ENCODE results near the gene STEAP4. TPM values are rescaled to one million over a fixed set of nuclear protein-coding genes. Genes with fewer than 3 reads are reported as not detected.

The STEAP4 gene
- total and polyA plus RNA-seq, 2 of the 13 experiments (the other 11 are each of a cell fraction or from before 2014, with no cell fraction given): not detected

DNA sequence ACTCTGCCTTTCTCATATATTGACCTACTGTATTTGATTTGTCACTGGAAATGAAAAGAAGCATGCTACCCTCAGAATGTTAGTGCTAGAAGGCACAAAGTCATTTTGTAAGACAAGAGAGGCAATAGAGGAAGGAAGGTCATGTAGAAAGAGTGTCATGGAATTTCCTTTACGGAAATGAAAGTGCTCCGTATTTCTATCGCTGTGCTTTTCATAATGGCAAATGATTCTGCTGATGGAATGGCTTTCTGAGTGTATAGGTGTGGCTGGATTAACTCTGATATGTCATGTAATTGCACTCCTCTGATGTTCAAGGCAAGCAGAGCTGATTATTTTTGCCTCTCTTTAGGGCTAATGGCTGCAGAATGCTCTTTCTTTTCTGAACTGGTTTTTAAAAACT is 15.5 kb upstream of the STEAP4 start (continued):
- TF ChIP-seq, protein P1, sequence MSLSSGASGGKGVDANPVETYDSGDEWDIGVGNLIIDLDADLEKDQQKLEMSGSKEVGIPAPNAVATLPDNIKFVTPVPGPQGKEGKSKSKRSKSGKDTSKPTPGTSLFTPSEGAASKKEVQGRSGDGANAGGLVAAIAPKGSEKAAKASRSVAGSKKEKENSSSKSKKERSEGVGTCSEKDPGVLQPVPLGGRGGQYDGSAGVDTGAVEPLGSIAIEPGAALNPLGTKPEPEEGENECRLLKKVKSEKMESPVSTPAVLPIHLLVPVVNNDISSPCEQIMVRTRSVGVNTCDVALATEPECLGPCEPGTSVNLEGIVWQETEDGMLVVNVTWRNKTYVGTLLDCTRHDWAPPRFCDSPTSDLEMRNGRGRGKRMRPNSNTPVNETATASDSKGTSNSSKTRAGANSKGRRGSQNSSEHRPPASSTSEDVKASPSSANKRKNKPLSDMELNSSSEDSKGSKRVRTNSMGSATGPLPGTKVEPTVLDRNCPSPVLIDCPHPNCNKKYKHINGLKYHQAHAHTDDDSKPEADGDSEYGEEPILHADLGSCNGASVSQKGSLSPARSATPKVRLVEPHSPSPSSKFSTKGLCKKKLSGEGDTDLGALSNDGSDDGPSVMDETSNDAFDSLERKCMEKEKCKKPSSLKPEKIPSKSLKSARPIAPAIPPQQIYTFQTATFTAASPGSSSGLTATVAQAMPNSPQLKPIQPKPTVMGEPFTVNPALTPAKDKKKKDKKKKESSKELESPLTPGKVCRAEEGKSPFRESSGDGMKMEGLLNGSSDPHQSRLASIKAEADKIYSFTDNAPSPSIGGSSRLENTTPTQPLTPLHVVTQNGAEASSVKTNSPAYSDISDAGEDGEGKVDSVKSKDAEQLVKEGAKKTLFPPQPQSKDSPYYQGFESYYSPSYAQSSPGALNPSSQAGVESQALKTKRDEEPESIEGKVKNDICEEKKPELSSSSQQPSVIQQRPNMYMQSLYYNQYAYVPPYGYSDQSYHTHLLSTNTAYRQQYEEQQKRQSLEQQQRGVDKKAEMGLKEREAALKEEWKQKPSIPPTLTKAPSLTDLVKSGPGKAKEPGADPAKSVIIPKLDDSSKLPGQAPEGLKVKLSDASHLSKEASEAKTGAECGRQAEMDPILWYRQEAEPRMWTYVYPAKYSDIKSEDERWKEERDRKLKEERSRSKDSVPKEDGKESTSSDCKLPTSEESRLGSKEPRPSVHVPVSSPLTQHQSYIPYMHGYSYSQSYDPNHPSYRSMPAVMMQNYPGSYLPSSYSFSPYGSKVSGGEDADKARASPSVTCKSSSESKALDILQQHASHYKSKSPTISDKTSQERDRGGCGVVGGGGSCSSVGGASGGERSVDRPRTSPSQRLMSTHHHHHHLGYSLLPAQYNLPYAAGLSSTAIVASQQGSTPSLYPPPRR (CRISPR knock-in tag; IDR thresholded peaks at IDR 0.05; ENCODE audit: borderline replicate concordance): no peak
- TF ChIP-seq SIN3A (IDR thresholded peaks at IDR 0.05; ENCODE audit: borderline replicate concordance, low read depth, low read length): no peak
- no peak for TF ChIP-seq ZNF629 (CRISPR knock-in tag; conservative IDR thresholded peaks at IDR 0.05)

DNA sequence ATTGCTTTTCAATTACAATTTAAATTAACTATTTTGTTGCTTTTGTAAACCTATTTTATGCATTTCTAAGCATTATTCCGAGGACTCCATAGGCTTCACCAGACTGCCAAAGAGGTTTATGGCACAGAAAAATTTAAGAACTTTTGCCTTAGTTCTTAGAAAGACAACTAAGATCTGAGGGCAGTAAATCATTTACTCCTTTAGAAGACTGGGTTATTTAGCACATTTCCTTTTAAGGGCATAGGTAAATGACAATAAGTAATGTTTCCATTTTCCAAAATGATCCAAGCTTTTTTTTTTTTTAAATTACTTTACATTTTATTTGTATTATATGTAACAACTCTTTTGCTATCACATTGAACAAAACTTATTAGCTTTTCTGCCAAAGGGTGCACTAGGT is 15.0 kb upstream of the STEAP4 start:
- H4K20me1 ChIP-seq (ENCODE audit: insufficient read depth, low read length): no peaks in the 10 kb centered on the region
- no peaks in the 10 kb centered on the region for H3K36me3 ChIP-seq (replicated peaks in 1 of 2; ENCODE audit: control insufficient read depth in 1 of 2, insufficient read depth in 2 of 2, low read length in 2 of 2)
- no peak overlapping the region for H3K4me3 ChIP-seq (replicated peaks in 1 of 3; ENCODE audit: insufficient read depth in 1 of 3, low read depth in 2 of 3, low read length in 3 of 3)
- ATAC-seq: no peak
- no peak for FAIRE-seq
- ChIA-PET POLR2A (no interaction called here), CTCF (ENCODE audit: low intra/inter-chr PET ratio, low total read pairs) (no interaction called here)
- no peak overlapping the region for H3K9ac ChIP-seq (ENCODE audit: insufficient read depth, low read depth, low read length)
- H3K4me2 ChIP-seq (ENCODE audit: low read depth, low read length): no peak overlapping the region
- intact Hi-C loops (cut with micrococcal nuclease; ENCODE audit: unreplicated experiment) (no loop called here), in situ Hi-C loops (cut with HindIII; ENCODE audit: extremely low pct_ligation_motif_present, low pct_unique_long_range_greater_than_20kb) (no loop called here)
- TF ChIP-seq ZNF616 (CRISPR knock-in tag; IDR thresholded peaks at IDR 0.05; ENCODE audit: low read depth) (no peak), HOXA3 (CRISPR knock-in tag; IDR thresholded peaks at IDR 0.05) (no peak), ZNF431 (CRISPR knock-in tag; IDR thresholded peaks at IDR 0.05; ENCODE audit: borderline replicate concordance, low read depth) (no peak), ZNF44 (CRISPR knock-in tag; IDR thresholded peaks at IDR 0.05) (no peak), ZNF543 (CRISPR knock-in tag; IDR thresholded peaks at IDR 0.05) (no peak), MTA3 (CRISPR knock-in tag; IDR thresholded peaks at IDR 0.05) (no peak)
- TF ChIP-seq, protein P2, sequence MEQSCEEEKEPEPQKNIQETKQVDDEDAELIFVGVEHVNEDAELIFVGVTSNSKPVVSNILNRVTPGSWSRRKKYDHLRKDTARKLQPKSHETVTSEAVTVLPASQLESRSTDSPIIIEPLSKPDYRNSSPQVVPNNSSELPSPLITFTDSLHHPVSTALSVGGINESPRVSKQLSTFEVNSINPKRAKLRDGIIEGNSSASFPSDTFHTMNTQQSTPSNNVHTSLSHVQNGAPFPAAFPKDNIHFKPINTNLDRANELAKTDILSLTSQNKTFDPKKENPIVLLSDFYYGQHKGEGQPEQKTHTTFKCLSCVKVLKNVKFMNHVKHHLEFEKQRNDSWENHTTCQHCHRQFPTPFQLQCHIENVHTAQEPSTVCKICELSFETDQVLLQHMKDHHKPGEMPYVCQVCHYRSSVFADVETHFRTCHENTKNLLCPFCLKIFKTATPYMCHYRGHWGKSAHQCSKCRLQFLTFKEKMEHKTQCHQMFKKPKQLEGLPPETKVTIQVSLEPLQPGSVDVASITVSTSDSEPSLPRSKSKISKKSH (CRISPR knock-in tag; IDR thresholded peaks at IDR 0.05; ENCODE audit: borderline replicate concordance): no peak
- TF ChIP-seq, protein P3, sequence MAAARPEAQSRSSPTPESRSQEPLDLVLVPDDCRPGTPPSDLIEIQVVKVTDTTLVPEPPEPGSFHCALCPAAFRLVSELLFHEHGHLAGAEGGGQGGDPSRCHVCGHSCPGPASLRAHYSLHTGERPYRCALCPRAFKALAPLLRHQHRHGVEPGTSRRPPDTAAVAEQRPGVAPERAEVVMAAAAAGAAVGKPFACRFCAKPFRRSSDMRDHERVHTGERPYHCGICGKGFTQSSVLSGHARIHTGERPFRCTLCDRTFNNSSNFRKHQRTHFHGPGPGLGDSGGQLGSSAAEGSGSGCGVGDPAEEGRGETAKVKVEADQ (CRISPR knock-in tag; IDR thresholded peaks at IDR 0.05; ENCODE audit: borderline replicate concordance): no peak
- TF ChIP-seq, protein P4, sequence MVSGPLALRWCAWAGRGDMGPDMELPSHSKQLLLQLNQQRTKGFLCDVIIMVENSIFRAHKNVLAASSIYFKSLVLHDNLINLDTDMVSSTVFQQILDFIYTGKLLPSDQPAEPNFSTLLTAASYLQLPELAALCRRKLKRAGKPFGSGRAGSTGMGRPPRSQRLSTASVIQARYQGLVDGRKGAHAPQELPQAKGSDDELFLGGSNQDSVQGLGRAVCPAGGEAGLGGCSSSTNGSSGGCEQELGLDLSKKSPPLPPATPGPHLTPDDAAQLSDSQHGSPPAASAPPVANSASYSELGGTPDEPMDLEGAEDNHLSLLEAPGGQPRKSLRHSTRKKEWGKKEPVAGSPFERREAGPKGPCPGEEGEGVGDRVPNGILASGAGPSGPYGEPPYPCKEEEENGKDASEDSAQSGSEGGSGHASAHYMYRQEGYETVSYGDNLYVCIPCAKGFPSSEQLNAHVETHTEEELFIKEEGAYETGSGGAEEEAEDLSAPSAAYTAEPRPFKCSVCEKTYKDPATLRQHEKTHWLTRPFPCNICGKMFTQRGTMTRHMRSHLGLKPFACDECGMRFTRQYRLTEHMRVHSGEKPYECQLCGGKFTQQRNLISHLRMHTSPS (CRISPR knock-in tag; IDR thresholded peaks at IDR 0.05; ENCODE audit: low read depth): no peak
- H3K9me3 ChIP-seq (ENCODE audit: low read length): no peaks in the 10 kb centered on the region
- H3K27ac ChIP-seq (ENCODE audit: extremely low read length, insufficient read depth, low read length): no peak overlapping the region
- BruUV-seq (replicated peaks): no TSS peak
- no peaks in the 10 kb centered on the region for H3K27me3 ChIP-seq (ENCODE audit: control insufficient read depth in 1 of 2, insufficient read depth in 2 of 2, low read length in 2 of 2)
- WGBS (ENCODE audit: low lambda C conversion rate): 0% methylated on average over 1 of the region's 1 CpG
- no peak overlapping the region for H2AFZ ChIP-seq (ENCODE audit: low read length)
- H3K79me2 ChIP-seq (ENCODE audit: insufficient read depth, low read length): no peaks in the 10 kb centered on the region
- no peaks in the 10 kb centered on the region for H3K4me1 ChIP-seq (ENCODE audit: insufficient read depth, low read length)
- no peak for DNase-seq (ENCODE audit: low spot score)
